Measurements from ENCODE around the gene LIMD2. TPM values are rescaled to one million over a fixed set of nuclear protein-coding genes. Genes with fewer than 3 reads are reported as not detected.

LIMD2 gene
- total RNA-seq, 1 experiment from 2014 or later: 15.3 TPM

DNA sequence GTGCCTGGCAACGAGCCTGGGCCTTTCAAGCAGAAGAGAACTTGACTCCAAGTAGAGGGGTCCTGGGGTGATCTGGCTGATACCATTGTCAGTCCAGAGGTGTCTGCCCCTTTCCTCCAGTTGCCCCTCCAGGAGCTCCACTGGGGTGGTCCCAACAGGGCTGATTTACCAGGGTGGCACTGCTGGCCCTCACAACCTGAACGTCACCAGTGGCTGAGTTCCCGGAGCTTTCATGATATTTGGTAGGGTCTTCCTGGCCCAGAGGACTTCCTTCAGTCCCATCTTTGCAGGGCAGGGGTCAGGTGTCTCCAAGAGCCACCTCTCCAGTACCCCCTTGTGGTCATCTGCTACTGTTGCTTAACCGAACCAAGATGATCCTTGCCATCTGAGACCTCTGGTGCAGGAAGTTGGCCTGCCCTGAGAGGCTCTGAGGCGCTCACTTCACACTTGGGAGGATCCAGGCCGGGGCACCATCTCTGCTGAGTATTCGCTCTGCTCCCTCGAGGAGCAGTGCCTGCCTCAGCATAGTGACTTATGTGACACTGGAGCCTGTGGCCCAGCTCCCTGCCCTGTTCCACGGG is 3.5 kb downstream of the LIMD2 start:
- BruUV-seq (replicated peaks): no TSS peak
- in situ Hi-C loops (cut with HindIII; ENCODE audit: low pct_unique_long_range_greater_than_20kb, low sequenced_read_pairs) (no loop called here), intact Hi-C loops (cut with micrococcal nuclease; ENCODE audit: unreplicated experiment) (no loop called here)
- Histone ChIP-seq H3K36me3 (ENCODE audit: control insufficient read depth, insufficient read depth, low read length) (no peaks in the 10 kb centered on the region), H3K27ac (ENCODE audit: low read length) (no peak overlapping the region), H3K4me1 (ENCODE audit: control insufficient read depth, insufficient read depth, low read length) (no peaks in the 10 kb centered on the region; the same call in 1 of the 2 replicates), H3K4me3 (ENCODE audit: low read depth in 2 of 2, low read length in 2 of 2) (no peak overlapping the region), H3K9me3 (ENCODE audit: control insufficient read depth, insufficient read depth, low read depth, low read length) (no peaks in the 10 kb centered on the region), H3K27me3 (ENCODE audit: control insufficient read depth, insufficient read depth, low read length) (no peaks in the 10 kb centered on the region)
- ATAC-seq (peak; percentile 29), DNase-seq (ENCODE audit: low read depth, low spot score) (no peak)
- TF ChIP-seq SIN3A (IDR thresholded peaks at IDR 0.05; ENCODE audit: borderline replicate concordance, insufficient read depth, low read depth, low read length) (no peak), TCF7L2 (IDR thresholded peaks at IDR 0.05; ENCODE audit: low read depth, low read length) (no peak), POLR2AphosphoS5 (IDR thresholded peaks at IDR 0.05; ENCODE audit: low read depth, low read length) (no peak)
- TF ChIP-seq, protein P1, sequence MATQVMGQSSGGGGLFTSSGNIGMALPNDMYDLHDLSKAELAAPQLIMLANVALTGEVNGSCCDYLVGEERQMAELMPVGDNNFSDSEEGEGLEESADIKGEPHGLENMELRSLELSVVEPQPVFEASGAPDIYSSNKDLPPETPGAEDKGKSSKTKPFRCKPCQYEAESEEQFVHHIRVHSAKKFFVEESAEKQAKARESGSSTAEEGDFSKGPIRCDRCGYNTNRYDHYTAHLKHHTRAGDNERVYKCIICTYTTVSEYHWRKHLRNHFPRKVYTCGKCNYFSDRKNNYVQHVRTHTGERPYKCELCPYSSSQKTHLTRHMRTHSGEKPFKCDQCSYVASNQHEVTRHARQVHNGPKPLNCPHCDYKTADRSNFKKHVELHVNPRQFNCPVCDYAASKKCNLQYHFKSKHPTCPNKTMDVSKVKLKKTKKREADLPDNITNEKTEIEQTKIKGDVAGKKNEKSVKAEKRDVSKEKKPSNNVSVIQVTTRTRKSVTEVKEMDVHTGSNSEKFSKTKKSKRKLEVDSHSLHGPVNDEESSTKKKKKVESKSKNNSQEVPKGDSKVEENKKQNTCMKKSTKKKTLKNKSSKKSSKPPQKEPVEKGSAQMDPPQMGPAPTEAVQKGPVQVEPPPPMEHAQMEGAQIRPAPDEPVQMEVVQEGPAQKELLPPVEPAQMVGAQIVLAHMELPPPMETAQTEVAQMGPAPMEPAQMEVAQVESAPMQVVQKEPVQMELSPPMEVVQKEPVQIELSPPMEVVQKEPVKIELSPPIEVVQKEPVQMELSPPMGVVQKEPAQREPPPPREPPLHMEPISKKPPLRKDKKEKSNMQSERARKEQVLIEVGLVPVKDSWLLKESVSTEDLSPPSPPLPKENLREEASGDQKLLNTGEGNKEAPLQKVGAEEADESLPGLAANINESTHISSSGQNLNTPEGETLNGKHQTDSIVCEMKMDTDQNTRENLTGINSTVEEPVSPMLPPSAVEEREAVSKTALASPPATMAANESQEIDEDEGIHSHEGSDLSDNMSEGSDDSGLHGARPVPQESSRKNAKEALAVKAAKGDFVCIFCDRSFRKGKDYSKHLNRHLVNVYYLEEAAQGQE (IDR thresholded peaks at IDR 0.05; ENCODE audit: insufficient read depth in 1 of 2, low read depth in 2 of 2, low read length in 1 of 2): no peak
- TF ChIP-seq, protein P2, sequence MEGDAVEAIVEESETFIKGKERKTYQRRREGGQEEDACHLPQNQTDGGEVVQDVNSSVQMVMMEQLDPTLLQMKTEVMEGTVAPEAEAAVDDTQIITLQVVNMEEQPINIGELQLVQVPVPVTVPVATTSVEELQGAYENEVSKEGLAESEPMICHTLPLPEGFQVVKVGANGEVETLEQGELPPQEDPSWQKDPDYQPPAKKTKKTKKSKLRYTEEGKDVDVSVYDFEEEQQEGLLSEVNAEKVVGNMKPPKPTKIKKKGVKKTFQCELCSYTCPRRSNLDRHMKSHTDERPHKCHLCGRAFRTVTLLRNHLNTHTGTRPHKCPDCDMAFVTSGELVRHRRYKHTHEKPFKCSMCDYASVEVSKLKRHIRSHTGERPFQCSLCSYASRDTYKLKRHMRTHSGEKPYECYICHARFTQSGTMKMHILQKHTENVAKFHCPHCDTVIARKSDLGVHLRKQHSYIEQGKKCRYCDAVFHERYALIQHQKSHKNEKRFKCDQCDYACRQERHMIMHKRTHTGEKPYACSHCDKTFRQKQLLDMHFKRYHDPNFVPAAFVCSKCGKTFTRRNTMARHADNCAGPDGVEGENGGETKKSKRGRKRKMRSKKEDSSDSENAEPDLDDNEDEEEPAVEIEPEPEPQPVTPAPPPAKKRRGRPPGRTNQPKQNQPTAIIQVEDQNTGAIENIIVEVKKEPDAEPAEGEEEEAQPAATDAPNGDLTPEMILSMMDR (IDR thresholded peaks at IDR 0.05): no peak; the same call in 1 of the 2 replicates
- ChIA-PET POLR2A (no interaction called here), CTCF (no interaction called here)

DNA sequence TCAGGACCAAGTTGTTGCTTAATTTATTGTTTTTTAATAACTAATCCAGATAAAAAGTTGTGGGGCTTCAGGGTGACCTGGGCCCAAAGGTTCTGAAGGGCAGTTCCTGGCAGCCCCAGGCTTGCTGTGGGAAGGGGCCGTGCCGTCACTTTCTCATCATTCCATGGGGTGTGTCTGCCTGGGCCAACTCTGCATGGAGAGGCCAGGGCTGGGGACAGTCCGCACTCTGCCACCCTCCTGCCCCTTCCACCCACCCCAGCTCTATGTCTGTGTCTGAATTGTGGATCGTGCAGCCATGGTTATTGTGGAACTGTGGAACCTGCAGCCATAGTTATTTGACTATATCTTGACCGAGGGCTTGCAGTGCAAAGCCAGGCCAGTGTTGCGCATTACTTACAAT is 4.0 kb downstream of the LIMD2 start:
- no peak overlapping the region for H3K27ac ChIP-seq (ENCODE audit: low read length)
- H3K27me3 ChIP-seq (ENCODE audit: control insufficient read depth, insufficient read depth, low read length): no peaks in the 10 kb centered on the region
- no peaks in the 10 kb centered on the region for H3K36me3 ChIP-seq (ENCODE audit: control insufficient read depth, insufficient read depth, low read length)
- no TSS peak for BruUV-seq (replicated peaks)
- intact Hi-C loops (cut with micrococcal nuclease; ENCODE audit: unreplicated experiment) (no loop called here), in situ Hi-C loops (cut with HindIII; ENCODE audit: low pct_unique_long_range_greater_than_20kb, low sequenced_read_pairs) (no loop called here)
- TF ChIP-seq SIN3A (IDR thresholded peaks at IDR 0.05; ENCODE audit: borderline replicate concordance, insufficient read depth, low read depth, low read length): no peak
- TF ChIP-seq POLR2AphosphoS5 (IDR thresholded peaks at IDR 0.05; ENCODE audit: low read depth, low read length): no peak
- TF ChIP-seq, protein P1 (IDR thresholded peaks at IDR 0.05; ENCODE audit: insufficient read depth in 1 of 2, low read depth in 2 of 2, low read length in 1 of 2): no peak
- TF ChIP-seq, protein P2 (IDR thresholded peaks at IDR 0.05): no peak
- no peak for TF ChIP-seq TCF7L2 (IDR thresholded peaks at IDR 0.05; ENCODE audit: low read depth, low read length)
- no peak for ATAC-seq
- ChIA-PET CTCF (no interaction called here), POLR2A (no interaction called here)
- no peak overlapping the region for H3K4me3 ChIP-seq (ENCODE audit: low read depth in 2 of 2, low read length in 2 of 2)
- H3K4me1 ChIP-seq (ENCODE audit: control insufficient read depth, insufficient read depth, low read length): no peaks in the 10 kb centered on the region; the same call in 1 of the 2 replicates
- no peaks in the 10 kb centered on the region for H3K9me3 ChIP-seq (ENCODE audit: control insufficient read depth, insufficient read depth, low read depth, low read length)
- no peak for DNase-seq (ENCODE audit: low read depth, low spot score)

Data from Panc1 (cell line).